Measurements from ENCODE around the gene HARS2.
"Not testable (repeated sequence)": the region's sequence is repeated elsewhere in the genome, so short reads cannot be mapped to it uniquely, and the experiment has no call there.

Gene HARS2

GRCh38 chr5:140673187-140673976, 17.9 kb upstream of the HARS2 start, which contains the start of gene DND1:
DND1 (minus strand) TSS chr5:140673576; CDS start chr5:140673542, 34 bp downstream.
- Histone ChIP-seq H3K4me1 (ENCODE audit: control insufficient read depth, insufficient read depth, low read length) (no peaks in the 10 kb centered on the region), H3K27ac (ENCODE audit: low read depth, low read length) (no peak within 1 kb of the TSS), H3K27me3 (ENCODE audit: control insufficient read depth, insufficient read depth, low read length) (no peaks in the 10 kb centered on the region), H3K9ac (ENCODE audit: low read length) (no peak within 1 kb of the TSS), H3K4me3 (ENCODE audit: low read length) (peak within 1 kb of the TSS; percentile 22), H3K36me3 (ENCODE audit: control insufficient read depth, insufficient read depth, low read length) (peaks cover 48% of the 10 kb centered on the region)

GRCh38 chr5:140674211-140674610, 17.0 kb upstream of the HARS2 start:
- Histone ChIP-seq H3K9ac (ENCODE audit: low read length) (no peak overlapping the region), H3K4me1 (ENCODE audit: control insufficient read depth, insufficient read depth, low read length) (no peaks in the 10 kb centered on the region), H3K36me3 (ENCODE audit: control insufficient read depth, insufficient read depth, low read length) (peaks cover 40% of the 10 kb centered on the region), H3K27ac (ENCODE audit: low read depth, low read length) (no peak overlapping the region), H3K27me3 (ENCODE audit: control insufficient read depth, insufficient read depth, low read length) (no peaks in the 10 kb centered on the region), H3K4me3 (ENCODE audit: low read length) (no peak overlapping the region)

GRCh38 chr5:140674629-140675028, 16.6 kb upstream of the HARS2 start:
- H3K4me3 ChIP-seq (ENCODE audit: low read length), result no peak overlapping the region
- no peaks in the 10 kb centered on the region for H3K27me3 ChIP-seq (ENCODE audit: control insufficient read depth, insufficient read depth, low read length)
- no peak overlapping the region for H3K27ac ChIP-seq (ENCODE audit: low read depth, low read length)
- H3K4me1 ChIP-seq (ENCODE audit: control insufficient read depth, insufficient read depth, low read length), result no peaks in the 10 kb centered on the region
- peaks cover 36% of the 10 kb centered on the region for H3K36me3 ChIP-seq (ENCODE audit: control insufficient read depth, insufficient read depth, low read length)
- no peak overlapping the region for H3K9ac ChIP-seq (ENCODE audit: low read length)

DNA sequence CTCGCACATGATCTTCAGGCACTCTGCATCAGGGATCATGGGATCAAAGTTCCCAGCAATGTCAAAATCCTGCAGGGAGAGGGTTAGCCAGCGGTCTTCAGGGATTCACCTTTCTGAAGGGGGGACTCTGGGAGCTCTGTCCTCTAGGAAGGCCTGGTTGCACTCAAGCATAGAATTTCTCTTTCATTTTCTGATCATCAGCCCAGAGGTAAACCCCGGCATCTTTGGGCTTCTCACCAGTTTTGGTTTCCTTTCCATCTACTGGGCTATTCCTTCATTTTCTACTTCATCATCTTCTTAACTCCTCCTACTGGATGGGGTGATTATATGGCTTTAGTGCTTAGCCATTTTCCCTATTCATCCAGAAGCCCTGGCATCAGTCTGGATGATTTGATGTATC, 13.3 kb upstream of the HARS2 start:
- no peak overlapping the region for H3K4me3 ChIP-seq (ENCODE audit: low read length)
- H3K4me1 ChIP-seq (ENCODE audit: control insufficient read depth, insufficient read depth, low read length), result no peaks in the 10 kb centered on the region
- no peak overlapping the region for H3K9ac ChIP-seq (ENCODE audit: low read length)
- peaks cover 39% of the 10 kb centered on the region for H3K36me3 ChIP-seq (ENCODE audit: control insufficient read depth, insufficient read depth, low read length)
- no peak overlapping the region for H3K27ac ChIP-seq (ENCODE audit: low read depth, low read length)
- H3K27me3 ChIP-seq (ENCODE audit: control insufficient read depth, insufficient read depth, low read length), result no peaks in the 10 kb centered on the region

DNA sequence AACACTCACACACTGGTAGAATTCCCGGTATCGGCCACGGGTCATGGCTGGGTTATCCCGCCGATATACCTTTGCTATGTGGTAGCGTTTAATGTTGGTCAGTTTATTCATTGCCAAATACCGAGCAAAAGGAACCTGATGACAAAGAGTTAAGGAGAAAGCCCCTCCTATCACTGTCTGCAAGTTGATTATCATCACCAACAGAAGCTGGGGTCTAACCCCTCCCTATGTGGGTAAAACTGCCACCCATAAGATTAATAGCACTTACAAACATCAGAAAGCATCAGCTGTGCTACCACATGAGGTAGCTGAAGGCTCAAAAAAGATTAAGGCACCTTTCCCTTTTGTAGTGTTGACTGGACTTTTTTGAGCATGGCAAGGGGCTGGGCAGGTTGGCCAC, 12.3 kb upstream of the HARS2 start:
- H3K36me3 ChIP-seq (ENCODE audit: control insufficient read depth, insufficient read depth, low read length), result peaks cover 40% of the 10 kb centered on the region
- no peak overlapping the region for H3K27ac ChIP-seq (ENCODE audit: low read depth, low read length)
- no peak overlapping the region for H3K9ac ChIP-seq (ENCODE audit: low read length)
- no peak overlapping the region for H3K4me3 ChIP-seq (ENCODE audit: low read length)
- no peaks in the 10 kb centered on the region for H3K27me3 ChIP-seq (ENCODE audit: control insufficient read depth, insufficient read depth, low read length)
- no peaks in the 10 kb centered on the region for H3K4me1 ChIP-seq (ENCODE audit: control insufficient read depth, insufficient read depth, low read length)

DNA sequence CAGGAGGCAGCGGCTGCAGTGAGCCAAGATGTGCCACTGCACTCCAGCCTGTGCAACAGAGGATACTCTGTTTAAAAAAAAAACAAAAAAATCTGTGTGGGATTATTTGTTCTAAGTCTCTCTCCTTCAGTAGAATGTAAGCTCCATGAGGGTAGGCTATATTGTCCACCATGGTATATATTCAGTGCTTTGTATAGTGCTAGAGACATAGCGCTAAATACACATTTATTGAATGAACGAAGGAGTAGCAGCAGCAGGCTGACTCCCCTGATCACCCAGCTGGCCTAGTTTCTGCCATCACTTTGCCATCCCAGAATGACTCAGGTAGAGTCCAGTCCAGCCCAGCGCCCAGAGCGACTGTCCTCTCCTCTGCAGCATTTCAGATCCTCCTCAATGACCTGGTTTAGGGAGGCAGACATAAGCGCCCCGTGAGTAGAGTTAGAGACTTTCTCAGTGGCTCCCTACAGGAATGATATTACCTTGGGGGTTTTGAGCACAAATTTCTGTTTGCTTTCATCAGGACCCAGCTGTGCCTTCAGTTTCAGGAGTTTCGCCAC, 801 bp upstream of the HARS2 start:
- H3K27me3 ChIP-seq (ENCODE audit: control insufficient read depth, insufficient read depth, low read length), result no peaks in the 10 kb centered on the region
- peak overlapping the region; percentile 93 for H3K9ac ChIP-seq (ENCODE audit: low read length)
- peaks cover 12% of the 10 kb centered on the region for H3K4me1 ChIP-seq (ENCODE audit: control insufficient read depth, insufficient read depth, low read length)
- H3K4me3 ChIP-seq (ENCODE audit: low read length), result peak overlapping the region; percentile 98
- peaks cover 7% of the 10 kb centered on the region for H3K36me3 ChIP-seq (ENCODE audit: control insufficient read depth, insufficient read depth, low read length)
- H3K27ac ChIP-seq (ENCODE audit: low read depth, low read length), result peak overlapping the region; percentile 80

DNA sequence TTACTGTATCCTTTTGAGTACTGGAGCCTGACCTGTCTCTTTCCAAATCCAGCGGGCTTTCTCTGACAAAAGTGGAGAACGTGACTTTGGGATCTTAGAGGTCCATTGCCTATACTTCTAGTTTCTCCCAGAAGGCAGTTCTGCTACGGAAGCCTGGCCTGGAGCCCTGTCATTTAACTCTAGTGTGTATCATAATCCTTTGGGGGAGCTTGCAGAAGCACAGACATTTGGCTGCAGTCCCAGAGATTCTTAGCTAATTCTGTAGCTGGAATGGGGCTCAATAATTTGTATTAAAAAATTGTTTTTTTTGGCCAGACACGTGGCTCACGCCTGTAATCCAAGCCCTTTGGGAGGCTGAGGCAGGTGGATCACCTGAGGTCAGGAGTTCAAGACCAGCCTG, 3.0 kb downstream of the HARS2 start:
- Histone ChIP-seq H3K9ac (ENCODE audit: low read length) (no peak overlapping the region), H3K27me3 (ENCODE audit: control insufficient read depth, insufficient read depth, low read length) (no peaks in the 10 kb centered on the region), H3K27ac (ENCODE audit: low read depth, low read length) (no peak overlapping the region), H3K36me3 (ENCODE audit: control insufficient read depth, insufficient read depth, low read length) (peaks cover 35% of the 10 kb centered on the region), H3K4me3 (ENCODE audit: low read length) (no peak overlapping the region), H3K4me1 (ENCODE audit: control insufficient read depth, insufficient read depth, low read length) (peaks cover 12% of the 10 kb centered on the region)

GRCh38 chr5:140696891-140697492, 5.7 kb downstream of the HARS2 start:
- Histone ChIP-seq H3K4me1 (ENCODE audit: control insufficient read depth, insufficient read depth, low read length) (peaks cover 16% of the 10 kb centered on the region), H3K36me3 (ENCODE audit: control insufficient read depth, insufficient read depth, low read length) (peaks cover 35% of the 10 kb centered on the region), H3K9ac (ENCODE audit: low read length) (no peak overlapping the region), H3K27me3 (ENCODE audit: control insufficient read depth, insufficient read depth, low read length) (no peaks in the 10 kb centered on the region), H3K27ac (ENCODE audit: low read depth, low read length) (no peak overlapping the region), H3K4me3 (ENCODE audit: low read length) (no peak overlapping the region)

DNA sequence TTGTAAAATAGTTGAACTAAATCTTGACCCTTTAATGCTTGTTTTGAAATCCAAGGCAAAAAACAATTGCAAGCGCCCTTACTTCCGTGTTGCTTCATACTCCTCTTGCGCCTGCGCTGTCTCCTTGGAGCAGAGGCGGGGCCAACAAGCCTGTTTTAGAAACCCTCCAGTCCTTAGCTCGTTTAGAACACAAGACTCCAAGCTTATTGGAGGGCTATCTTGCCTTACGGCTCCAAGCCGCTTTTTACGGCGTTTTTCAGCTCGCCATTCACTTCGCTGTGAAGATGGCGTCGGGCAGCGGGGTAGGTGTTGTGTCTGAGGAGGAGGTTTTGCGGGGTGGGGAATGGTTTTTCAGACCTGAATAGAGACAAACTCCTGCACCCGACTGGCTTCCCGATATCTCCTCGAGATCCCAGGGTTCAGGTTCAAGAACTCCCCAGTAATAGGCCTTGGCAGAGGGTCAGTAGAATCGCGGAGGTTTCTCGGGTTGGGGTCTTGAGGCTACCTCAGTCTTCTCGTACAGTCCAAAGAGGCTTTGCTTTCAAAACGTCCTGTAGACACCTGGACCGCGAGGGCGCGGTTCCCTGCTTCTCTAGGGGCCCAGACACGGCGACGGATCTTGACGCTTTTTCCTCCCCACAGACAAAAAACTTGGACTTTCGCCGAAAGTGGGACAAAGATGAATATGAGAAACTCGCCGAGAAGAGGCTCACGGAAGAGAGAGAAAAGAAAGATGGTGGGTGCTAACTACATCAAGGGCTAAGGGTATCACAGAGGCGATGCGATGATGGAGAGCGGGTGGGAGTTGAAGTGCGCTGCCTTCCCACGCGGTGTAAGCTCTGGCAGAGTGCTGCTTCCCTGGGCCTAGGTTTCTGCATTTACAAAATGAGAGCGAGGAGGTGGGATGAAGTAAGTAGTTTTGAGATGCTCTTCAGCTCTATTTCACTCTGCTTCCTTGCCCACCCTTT, 9.2 kb downstream of the HARS2 start, which contains the start of gene ZMAT2:
Gene ZMAT2 (plus strand): TSS at position 271 of the 968 bp plus-strand sequence. CDS start 14 bp downstream, at position 285.
- peak within 1 kb of the TSS; percentile 75 for H3K4me3 ChIP-seq (ENCODE audit: low read length)
- no peaks in the 10 kb centered on the region for H3K27me3 ChIP-seq (ENCODE audit: control insufficient read depth, insufficient read depth, low read length)
- H3K9ac ChIP-seq (ENCODE audit: low read length), result peak within 1 kb of the TSS; percentile 39
- peaks cover 38% of the 10 kb centered on the region for H3K36me3 ChIP-seq (ENCODE audit: control insufficient read depth, insufficient read depth, low read length)
- H3K4me1 ChIP-seq (ENCODE audit: control insufficient read depth, insufficient read depth, low read length), result peaks cover 11% of the 10 kb centered on the region
- peak within 1 kb of the TSS; percentile 53 for H3K27ac ChIP-seq (ENCODE audit: low read depth, low read length)

DNA sequence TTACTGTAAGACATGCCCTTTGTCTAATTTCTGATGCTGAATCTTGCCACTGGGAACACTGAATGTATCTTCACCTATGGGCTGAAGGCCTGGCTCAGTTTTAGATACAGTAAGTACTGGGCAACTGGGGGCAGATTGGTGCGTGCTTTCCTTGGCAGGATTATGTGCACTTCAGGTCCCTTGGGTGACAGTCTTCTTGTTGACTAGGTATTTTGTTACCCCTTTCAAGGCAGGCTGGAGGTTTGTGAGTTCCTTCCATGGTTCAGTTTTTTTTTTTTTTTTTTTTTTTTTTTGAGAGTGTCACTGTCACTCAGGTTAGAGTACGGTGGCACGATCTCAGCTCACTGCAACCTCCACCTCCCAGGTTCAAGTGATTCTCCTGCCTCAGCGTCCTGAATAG, 16.6 kb downstream of the HARS2 start:
- Histone ChIP-seq H3K4me3 (ENCODE audit: low read length) (no peak overlapping the region), H3K36me3 (ENCODE audit: control insufficient read depth, insufficient read depth, low read length) (peaks cover 16% of the 10 kb centered on the region), H3K4me1 (ENCODE audit: control insufficient read depth, insufficient read depth, low read length) (no peaks in the 10 kb centered on the region), H3K27ac (ENCODE audit: low read depth, low read length) (no peak overlapping the region), H3K27me3 (ENCODE audit: control insufficient read depth, insufficient read depth, low read length) (no peaks in the 10 kb centered on the region), H3K9ac (ENCODE audit: low read length) (no peak overlapping the region)

- not testable (repeated sequence) for H3K27me3 ChIP-seq (ENCODE audit: control insufficient read depth, insufficient read depth, low read length); H3K27ac ChIP-seq (ENCODE audit: low read depth, low read length); H3K4me1 ChIP-seq (ENCODE audit: control insufficient read depth, insufficient read depth, low read length); H3K9ac ChIP-seq (ENCODE audit: low read length); H3K4me3 ChIP-seq (ENCODE audit: low read length)
- H3K36me3 ChIP-seq (ENCODE audit: control insufficient read depth, insufficient read depth, low read length), result peaks cover 13% of the 10 kb centered on the region
These were observed 17.5 kb downstream of the HARS2 start for GRCh38 chr5:140708787-140709186.
